NCI-H1092 (cell line): ENCODE measurements around the gene ENPP7.

Experiments used
- DNase-seq: peaks from one replicate; lab custom pipeline; 2025; lab: John Stamatoyannopoulos, UW

ENPP7 gene

GRCh38 chr17:79702550-79703236 is 28.1 kb upstream of the ENPP7 start:
- DNase-seq = no peak

GRCh38 chr17:79704691-79705090 is 26.1 kb upstream of the ENPP7 start:
- DNase-seq = no peak

GRCh38 chr17:79705674-79706073 is 25.1 kb upstream of the ENPP7 start:
- DNase-seq = no peak

DNA sequence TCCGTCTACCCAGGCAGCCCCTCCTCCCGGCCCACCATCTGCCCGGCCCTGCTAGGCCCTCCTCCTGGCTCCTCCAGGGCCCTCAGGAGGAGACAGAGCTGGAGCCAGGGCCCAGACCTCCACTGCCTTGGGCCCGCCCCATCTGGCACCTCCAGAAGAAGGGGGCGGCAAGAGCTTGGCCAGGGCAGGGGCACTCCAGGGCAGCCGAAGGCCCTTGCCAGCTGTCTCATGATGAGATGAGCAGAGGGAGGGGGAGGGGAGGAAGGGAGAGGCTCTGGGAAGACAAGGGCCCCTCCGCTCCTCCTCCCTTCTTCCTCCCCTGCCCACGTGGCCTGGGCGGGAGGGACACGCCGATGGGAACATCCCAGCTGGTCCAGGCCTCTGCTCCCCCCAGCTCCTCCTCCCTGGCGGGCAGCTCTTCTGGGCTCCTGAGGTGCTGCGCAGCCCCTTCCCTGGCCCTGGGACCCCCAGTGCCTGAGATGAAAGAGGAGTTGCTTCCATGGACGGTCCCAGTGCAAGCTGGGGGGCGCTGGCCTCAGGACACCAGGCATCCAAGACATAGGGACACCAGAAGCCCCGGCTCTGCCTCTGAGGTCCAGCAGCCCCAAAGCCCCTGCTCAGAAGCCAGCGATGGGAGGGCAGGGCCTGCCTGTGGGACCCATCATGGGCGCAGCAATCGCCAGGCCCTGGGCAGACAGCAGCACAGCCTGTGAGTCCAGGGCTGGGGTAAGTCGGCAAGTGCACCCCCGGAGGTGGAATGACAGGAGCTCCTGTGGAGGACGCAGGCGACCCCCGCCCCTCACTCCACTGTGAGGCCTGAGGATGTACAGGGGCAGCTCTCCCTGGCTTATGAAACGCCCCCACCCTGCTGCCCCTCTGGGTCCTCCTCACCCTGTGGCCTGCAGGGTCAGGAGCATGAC is 23.6 kb upstream of the ENPP7 start:
- DNase-seq = no peak

DNA sequence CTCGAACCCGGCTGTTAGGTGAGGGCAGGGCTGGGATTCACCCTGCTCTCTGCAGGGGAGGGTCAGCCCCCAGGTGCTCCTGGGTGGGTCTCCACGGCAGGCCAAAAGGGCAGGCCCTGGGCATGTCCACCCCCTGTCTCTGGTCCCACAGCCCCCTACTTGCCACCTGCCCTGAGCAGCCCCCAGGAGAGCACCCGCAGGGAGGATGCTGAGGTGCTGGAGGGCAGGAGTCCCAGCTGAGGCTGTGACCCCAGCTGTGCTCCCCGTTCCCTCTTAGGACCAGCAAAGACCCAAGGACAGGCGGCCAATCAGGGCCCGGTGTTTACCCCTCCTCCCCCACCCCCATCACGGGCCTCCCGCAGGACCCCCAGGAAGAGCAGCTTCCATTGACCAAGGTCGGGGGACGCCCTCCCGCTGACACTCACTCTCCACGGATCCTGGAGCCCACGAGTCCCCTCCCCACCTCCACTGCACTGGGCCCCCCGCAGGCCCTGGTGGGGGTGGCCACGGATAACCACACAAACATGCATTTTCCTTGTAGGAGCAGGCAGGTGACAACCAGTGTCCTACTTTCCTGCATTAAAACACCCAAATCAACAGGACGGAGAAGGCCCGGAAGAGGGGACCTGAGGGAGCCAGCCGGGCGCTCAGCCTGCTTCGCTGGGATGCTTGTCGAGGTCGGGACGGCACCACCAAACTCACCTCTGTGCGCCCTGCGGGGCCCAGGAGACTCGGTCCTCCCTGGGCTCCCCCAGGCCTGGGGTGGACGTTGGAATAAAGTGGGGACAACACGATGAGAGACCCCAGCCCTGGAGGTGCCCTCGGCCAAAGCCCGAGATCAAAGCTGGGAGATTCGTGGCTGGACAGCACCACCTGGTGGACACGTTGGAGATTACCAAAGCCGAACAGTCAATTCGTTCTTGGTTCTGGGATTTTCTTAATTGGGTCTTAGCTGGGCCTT is 22.5 kb upstream of the ENPP7 start:
- DNase-seq = peak; percentile 25

GRCh38 chr17:79711715-79712305 is 18.9 kb upstream of the ENPP7 start:
- DNase-seq = no peak

DNA sequence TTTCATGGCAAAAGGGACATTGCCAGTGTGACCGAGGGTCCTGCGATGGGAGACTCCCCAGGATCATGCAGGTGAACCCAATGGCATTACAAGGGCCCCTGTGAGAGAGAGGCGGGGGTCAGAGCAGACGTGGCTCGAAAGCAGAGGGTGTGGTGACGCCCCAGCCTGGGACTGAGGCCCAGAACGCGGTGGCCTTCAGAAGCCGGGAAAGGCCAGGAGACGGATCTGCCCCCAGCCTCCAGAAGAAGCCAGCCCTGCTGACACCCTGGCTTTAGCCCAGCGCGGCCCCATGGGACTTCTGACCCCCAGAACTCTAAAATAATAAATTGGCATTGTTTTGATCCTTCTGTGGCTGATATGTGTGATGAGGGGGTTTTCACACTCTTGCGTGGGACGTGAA is 17.4 kb upstream of the ENPP7 start:
- DNase-seq = no peak

GRCh38 chr17:79714176-79715097 is 16.3 kb upstream of the ENPP7 start:
- DNase-seq = no peak

DNA sequence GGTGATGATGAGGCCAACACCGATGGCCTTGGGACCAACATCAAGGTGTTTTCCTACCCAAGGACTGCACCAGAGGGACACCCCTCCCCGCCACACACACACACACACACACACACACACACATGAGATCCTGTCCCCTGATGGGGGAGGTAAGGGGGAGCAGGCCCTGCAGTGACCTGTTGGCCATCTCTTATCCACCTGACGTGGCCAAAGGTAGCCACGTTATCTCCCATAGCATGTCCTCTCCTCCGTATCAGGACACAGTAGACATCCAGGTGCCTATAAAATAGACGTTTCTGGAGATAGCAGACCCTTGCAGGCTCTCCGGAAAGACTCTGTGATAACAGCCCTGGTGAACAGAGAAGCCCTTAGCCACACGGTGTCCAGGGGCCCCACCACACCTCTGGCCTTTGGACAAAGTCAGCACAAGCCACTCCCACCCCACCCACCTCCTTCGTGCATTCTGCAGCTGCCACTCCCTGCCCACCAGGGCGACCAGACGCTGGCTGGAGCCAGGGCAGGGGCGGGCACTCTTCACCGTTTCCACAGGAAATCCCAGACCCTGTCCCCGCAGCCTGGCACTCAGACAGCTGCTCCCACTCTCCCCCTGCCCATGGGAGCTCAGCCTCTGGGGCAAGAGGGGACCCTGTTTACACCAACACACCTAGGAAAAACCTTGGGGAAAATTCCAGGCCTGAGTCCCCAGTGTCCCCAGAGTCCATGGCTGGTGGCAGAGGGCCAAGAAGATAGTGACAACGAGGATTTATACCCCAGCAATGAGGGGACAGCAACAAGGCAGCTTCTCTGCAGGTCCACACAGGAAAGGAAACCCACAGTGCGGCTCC is 15.4 kb upstream of the ENPP7 start:
- DNase-seq = no peak

GRCh38 chr17:79715943-79716797 is 14.6 kb upstream of the ENPP7 start:
- DNase-seq = no peak

- no peak for DNase-seq
These were observed 9.9 kb upstream of the ENPP7 start for GRCh38 chr17:79720705-79721292.

DNA sequence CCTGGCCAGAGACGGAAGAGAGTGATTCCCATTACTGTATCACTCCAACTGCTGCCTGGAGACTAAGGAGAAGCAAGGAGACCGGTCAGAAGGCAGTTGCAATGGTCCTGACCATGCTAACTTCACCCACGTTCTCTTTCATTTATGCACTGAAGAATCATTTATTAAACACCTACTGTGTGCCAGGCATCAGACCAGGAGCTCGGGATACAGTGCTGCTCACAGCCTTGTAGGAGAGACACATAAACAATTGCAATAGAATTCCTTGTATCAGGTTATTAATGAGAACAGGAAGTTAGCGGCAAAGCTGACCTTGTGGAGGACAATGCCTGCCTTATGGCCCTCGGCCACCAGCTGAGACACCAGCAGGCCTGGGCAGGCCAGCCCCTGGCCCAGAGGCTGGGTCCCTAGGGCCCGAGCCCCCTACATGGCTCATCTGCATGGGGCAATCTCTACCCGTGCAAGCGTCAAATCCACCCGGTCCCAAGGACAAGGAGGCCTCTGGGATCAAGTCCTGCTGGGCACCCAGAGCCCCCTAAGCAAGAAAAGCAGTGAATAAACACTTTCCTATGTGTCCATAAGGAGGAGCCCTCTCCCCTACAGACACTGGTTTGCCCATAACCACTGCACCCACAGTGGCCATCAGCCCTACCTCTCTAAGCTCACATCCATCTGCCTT is 8.6 kb upstream of the ENPP7 start:
- DNase-seq = no peak

DNA sequence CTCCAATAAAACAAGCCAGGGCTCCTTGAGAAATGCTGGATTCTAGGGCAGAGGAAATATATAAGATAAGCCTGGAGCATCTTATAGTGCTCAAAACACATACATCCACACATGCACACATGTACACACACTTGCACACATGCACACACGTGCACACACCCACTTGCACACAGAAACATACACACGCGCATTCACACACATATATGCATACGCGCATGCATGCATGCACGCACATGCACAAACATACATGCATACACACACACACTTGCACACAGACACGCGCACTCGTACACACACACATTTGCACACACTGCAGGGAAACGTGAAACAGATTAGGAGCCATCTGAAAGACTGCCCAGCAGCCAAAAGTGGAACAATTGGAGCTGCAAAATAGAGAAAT is 8.0 kb upstream of the ENPP7 start:
- DNase-seq = no peak

GRCh38 chr17:79728169-79728907 is 2.4 kb upstream of the ENPP7 start:
- DNase-seq = peak; percentile 85

GRCh38 chr17:79728908-79729471 is 1.8 kb upstream of the ENPP7 start:
- DNase-seq = no peak

DNA sequence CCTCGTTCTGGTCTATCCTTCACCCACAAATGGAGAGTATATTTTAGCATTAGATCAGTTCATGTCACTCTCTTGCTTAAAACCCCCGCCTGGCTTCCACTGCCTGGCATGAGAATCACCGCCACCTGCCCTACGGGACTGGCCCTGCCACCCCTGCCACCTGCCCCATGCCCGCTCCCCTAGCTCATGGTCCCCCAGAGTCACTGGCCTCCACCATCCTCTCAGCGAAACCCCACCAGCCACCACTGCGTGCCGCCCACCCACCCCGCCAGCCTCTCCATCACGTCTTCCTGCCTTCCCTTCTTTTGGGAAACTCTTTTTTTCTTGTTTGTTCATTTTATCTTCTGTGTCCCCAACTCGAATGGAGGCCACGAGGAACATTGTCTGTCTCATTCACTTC is 982 bp upstream of the ENPP7 start:
- no peak for DNase-seq

DNA sequence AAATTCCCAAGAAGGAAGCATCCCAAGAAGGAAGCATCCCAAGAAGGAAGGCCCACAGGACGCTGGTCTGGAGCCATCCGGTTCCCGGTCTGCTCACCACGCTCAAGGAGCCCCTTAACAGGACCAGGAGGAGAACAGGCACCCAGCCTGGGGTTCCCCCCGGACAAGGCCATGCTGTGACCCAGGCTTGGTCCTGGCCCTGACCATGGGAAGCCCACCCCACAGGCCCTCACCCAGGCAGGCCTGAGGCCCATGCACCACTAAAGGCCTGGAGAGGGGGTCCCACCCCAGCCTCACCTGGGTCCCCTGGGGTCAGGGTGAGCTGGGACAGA is 340 bp upstream of the ENPP7 start:
- no peak for DNase-seq
